CD4-positive, alpha-beta memory T cell (primary cell): Measurements from ENCODE around the gene ZDHHC23. TPM values are rescaled to one million over a fixed set of nuclear protein-coding genes. Genes with fewer than 3 reads are reported as not detected.

Experiments
- CTCF ChIA-PET: fragments of 350-600 bp; sonication (Branson Sonifier 250); formaldehyde crosslinking; loops from one replicate; lab custom pipeline; 2021; ENCODE audit warnings: inconsistent platforms; ENCODE audit not compliant: partially characterized antibody; lab: Charles Lee
- POLR2A ChIA-PET: fragments of 350-600 bp; sonication (Branson Sonifier 250); formaldehyde crosslinking; loops from one replicate; lab custom pipeline; 2021; ENCODE audit not compliant: partially characterized antibody; lab: Charles Lee
- DNase-seq, 5 donors: peaks; one replicate each; pipeline versions ENCODE4 v3.0.0 to v3.0.0-alpha.2; 2020 to 2022; ENCODE audit warnings: mixed read lengths in 1 of 5
- H3K27ac ChIP-seq: one replicate; pipeline ENCODE4 v1.7.0; 2013; ENCODE audit warnings: low read depth, low read length
- H3K27me3 ChIP-seq: 2 replicates; pipeline ENCODE4 v1.7.0; 2013; ENCODE audit warnings: mild to moderate bottlenecking, low read length, moderate library complexity; ENCODE audit not compliant: insufficient read depth
- H3K36me3 ChIP-seq: 2 replicates; pipeline ENCODE4 v1.7.0; 2013; ENCODE audit warnings: mild to moderate bottlenecking, low read length, moderate library complexity; ENCODE audit not compliant: insufficient read depth
- H3K4me1 ChIP-seq: 2 replicates; pipeline ENCODE4 v1.7.0; 2013; ENCODE audit warnings: mild to moderate bottlenecking, low read length, moderate library complexity; ENCODE audit not compliant: insufficient read depth
- H3K4me3 ChIP-seq, 2 donors: one replicate each; pipeline ENCODE4 v1.7.0; 2013; ENCODE audit warnings: low read length in 2 of 2, mild to moderate bottlenecking in 1 of 2
- H3K9me3 ChIP-seq, 2 donors: one replicate each; pipeline ENCODE4 v1.7.0; 2013; ENCODE audit warnings: low read length in 2 of 2, control low read depth in 1 of 2; ENCODE audit not compliant: control insufficient read depth in 1 of 2
- H3K27ac Mint-ChIP-seq, 7 donors: one replicate each; pipeline ENCODE4 v1.8.0; 2020 to 2021; ENCODE audit warnings: mixed read lengths in 7 of 7, mild to moderate bottlenecking in 6 of 7, inconsistent platforms in 3 of 7, moderate library complexity in 3 of 7
- H3K27me3 Mint-ChIP-seq, 2 donors: one replicate each; pipeline ENCODE4 v1.8.0; 2020 to 2021; ENCODE audit warnings: mixed read lengths in 2 of 2
- H3K36me3 Mint-ChIP-seq, 2 donors: one replicate each; pipeline ENCODE4 v1.8.0; 2020 to 2021; ENCODE audit warnings: mixed read lengths in 2 of 2, inconsistent platforms in 1 of 2, mild to moderate bottlenecking in 1 of 2
- H3K4me1 Mint-ChIP-seq, 4 donors: one replicate each; pipeline ENCODE4 v1.8.0; 2020 to 2021; ENCODE audit warnings: mixed read lengths in 4 of 4, mild to moderate bottlenecking in 1 of 4
- H3K4me3 Mint-ChIP-seq, 8 donors: one replicate each; pipeline ENCODE4 v1.8.0; 2020 to 2021; ENCODE audit warnings: mixed read lengths in 8 of 8, mild to moderate bottlenecking in 7 of 8, moderate library complexity in 6 of 8, inconsistent platforms in 3 of 8
- H3K9me3 Mint-ChIP-seq, 8 donors: one replicate each; pipeline ENCODE4 v1.8.0; 2020 to 2021; ENCODE audit warnings: mixed read lengths in 8 of 8, mild to moderate bottlenecking in 5 of 8, inconsistent platforms in 3 of 8, moderate library complexity in 1 of 8
- intact Hi-C: fragments of 100-400 bp; cut with micrococcal nuclease; formaldehyde crosslinking; loops from one replicate; pipeline ENCODE4 v1.15.1; 2023
- polyA plus RNA-seq, 2 donors: library from polyadenylated mRNA; unstranded; fragments of 300-500 nt; fragmentation: Illumina TruSeq; gene quantifications; one replicate each; pipeline ENCODE4 v1.2.3, GENCODE V29; 2021
- total RNA-seq, 2 experiments: library from RNA; stranded (reverse); gene quantifications; one replicate each; pipeline ENCODE4 v1.2.3, GENCODE V29; 2021

Gene ZDHHC23
- total and polyA plus RNA-seq, 4 experiments from 2014 or later, result 0.82 to 7.3 (median 3.1) TPM

DNA sequence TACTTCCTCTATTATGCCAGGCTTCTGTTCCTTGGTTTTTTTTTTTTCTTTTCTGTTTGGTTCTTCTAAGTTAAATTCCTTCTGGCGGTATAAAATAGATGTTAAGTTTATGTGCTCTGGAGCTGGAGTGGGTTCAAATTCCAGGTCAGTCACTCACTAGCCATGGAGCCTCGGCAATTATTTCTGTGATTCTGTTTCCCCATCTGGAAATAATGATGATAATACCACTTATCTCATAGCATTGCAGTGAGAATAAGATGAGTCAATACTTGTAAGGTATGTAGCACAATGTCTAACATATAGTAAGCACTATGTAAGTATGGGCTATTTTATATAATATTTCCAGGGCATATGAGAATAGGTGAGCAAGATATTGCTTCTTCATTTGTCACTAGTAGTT lies 33.2 kb upstream of the ZDHHC23 start:
- Histone ChIP-seq H3K4me3 (no peak overlapping the region), H3K4me1 (no peaks in the 10 kb centered on the region), H3K27me3 (no peaks in the 10 kb centered on the region), H3K27ac (no peak overlapping the region), H3K9me3 (no peaks in the 10 kb centered on the region), H3K36me3 (no peaks in the 10 kb centered on the region)
- no peaks in the 10 kb centered on the region for H3K9me3 Mint-ChIP-seq
- H3K27me3 Mint-ChIP-seq, result no peaks in the 10 kb centered on the region
- intact Hi-C loops, result no loop called here
- no peaks in the 10 kb centered on the region for H3K36me3 Mint-ChIP-seq
- peaks cover 0 to 5% (median 4%) of the 10 kb centered on the region in 4 donors for H3K4me1 Mint-ChIP-seq
- ChIA-PET CTCF (interaction anchor here (1.1 to 10.0 kb wide), 4 partner anchors 9 to 180 kb away, joined by 3 to 157 read pairs (median 22); partner anchors contain the start of gene GRAMD1C), POLR2A (no interaction called here)
- no peak for DNase-seq
- no peak overlapping the region for H3K4me3 Mint-ChIP-seq
- no peak overlapping the region for H3K27ac Mint-ChIP-seq

DNA sequence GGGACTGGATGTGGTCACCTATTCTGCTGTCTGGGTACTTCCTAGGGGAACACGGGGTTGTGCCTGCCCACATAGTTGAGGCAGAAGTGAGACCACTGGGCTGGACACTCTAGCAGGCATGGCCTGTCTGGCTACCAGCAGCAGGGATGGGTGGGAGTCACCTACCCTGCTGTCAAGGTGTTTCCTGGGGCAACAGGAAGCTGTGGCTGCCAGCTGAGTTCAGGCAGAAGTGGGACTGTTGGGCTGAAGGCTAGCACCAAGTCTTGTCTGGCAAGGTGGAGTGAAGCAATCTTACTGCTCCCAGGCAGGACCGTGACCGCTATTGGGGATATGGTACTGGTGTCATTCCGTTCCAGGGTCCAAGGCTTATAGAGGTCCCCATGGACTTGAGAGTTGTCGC lies 20.3 kb upstream of the ZDHHC23 start:
- H3K27ac ChIP-seq, result no peak overlapping the region
- Mint-ChIP-seq H3K36me3 (peaks cover 13 to 14% of the 10 kb centered on the region in 2 donors), H3K4me3 (no peak overlapping the region), H3K27me3 (peaks cover 11 to 19% of the 10 kb centered on the region in 2 donors), H3K4me1 (peaks cover 0 to 1% (median 0%) of the 10 kb centered on the region in 4 donors), H3K27ac (no peak overlapping the region), H3K9me3 (peaks cover 0 to 38% (median 25%) of the 10 kb centered on the region in 8 donors)
- no peak overlapping the region for H3K4me3 ChIP-seq
- no peaks in the 10 kb centered on the region for H3K36me3 ChIP-seq
- no peaks in the 10 kb centered on the region for H3K4me1 ChIP-seq
- DNase-seq, result no peak
- H3K9me3 ChIP-seq, result peaks cover 0 to 4% of the 10 kb centered on the region in 2 donors
- intact Hi-C loops, result no loop called here
- H3K27me3 ChIP-seq, result no peaks in the 10 kb centered on the region
- ChIA-PET POLR2A (no interaction called here), CTCF (interaction anchor here (1.1 kb wide), 1 partner anchor 191 kb away, joined by 3 read pairs; no protein-coding TSS in a partner anchor)

DNA sequence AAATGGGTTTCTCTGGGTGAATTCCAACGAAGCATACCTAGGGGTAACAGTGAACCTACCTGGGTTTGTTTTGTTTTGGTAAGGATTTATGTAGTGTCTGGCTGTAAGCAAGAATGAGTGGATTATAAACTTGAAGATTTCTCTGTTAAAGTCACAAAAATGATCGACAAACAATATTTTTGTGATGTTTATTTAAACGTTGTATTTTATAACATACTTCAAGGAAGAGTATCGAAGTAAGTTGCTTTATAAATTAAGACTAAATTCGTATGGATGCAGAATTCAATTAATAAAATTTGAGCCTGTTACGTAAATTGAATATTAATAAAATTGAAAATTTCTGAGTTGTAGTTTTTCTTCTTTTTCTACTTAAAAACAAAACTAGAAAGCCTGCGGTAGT lies 982 bp upstream of the ZDHHC23 start:
- ChIA-PET POLR2A (no interaction called here), CTCF (no interaction called here)
- H3K4me1 ChIP-seq, result peaks cover 14% of the 10 kb centered on the region
- H3K27me3 Mint-ChIP-seq, result peaks cover 3 to 5% of the 10 kb centered on the region in 2 donors
- H3K36me3 ChIP-seq, result no peaks in the 10 kb centered on the region
- no peak for DNase-seq
- H3K4me1 Mint-ChIP-seq, result peaks cover 8 to 23% (median 11%) of the 10 kb centered on the region in 4 donors
- H3K9me3 Mint-ChIP-seq, result no peaks in the 10 kb centered on the region
- H3K27ac Mint-ChIP-seq, result peak overlapping the region in 6 of 7 donors; percentile 78 to 87 (median 82)
- intact Hi-C loops, result loop anchor here (1.0 kb wide), 2 partner anchors 109 to 202 kb away; partner anchors contain the start of genes CCDC191 and QTRT2
- H3K9me3 ChIP-seq, result no peaks in the 10 kb centered on the region
- no peak overlapping the region for H3K4me3 ChIP-seq
- no peaks in the 10 kb centered on the region for H3K27me3 ChIP-seq
- H3K4me3 Mint-ChIP-seq, result peak overlapping the region; percentile 86 to 90 (median 87)
- no peak overlapping the region for H3K27ac ChIP-seq
- H3K36me3 Mint-ChIP-seq, result peaks cover 0 to 5% of the 10 kb centered on the region in 2 donors

DNA sequence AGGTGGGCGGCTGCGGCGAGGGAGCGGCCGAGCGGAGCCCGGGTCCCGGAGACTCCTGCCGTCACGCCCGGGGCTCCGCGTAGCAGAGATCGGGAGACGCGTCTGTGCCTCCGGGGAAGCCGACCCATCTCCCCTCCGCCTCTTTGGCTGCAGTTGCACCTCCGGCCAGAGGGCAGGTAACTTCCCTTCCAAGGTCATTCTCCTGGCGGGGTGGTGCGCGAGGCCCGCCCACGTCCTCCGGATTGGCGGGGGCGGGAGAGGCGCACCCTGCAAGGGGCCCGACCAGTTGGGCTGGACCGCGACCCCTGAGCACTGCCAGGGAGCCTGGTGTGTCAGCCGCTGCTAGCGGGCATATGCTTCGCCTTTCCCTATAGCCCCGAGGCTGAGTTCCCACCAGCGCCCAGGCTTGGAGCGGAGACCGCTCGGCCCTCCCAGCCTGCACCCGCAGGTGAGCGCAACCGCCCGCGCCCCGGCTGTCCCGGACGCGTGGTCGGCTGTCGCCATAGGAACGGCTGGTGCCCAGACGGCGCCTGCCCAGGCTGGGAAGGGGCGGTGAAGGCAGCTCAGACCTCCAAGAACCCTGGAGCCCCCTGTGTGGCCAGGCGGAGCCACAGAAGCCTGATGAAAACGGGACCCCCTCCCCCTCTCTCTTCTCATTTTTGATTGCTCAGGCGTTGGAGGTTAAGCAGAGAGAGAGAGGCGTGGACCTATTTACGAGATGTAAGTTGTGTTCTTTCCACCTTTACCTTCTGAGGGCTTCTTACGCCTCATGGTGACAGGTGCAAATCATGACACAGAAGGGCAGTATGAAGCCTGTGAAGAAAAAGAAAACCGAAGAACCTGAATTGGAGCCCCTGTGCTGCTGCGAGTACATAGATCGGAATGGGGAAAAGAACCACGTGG lies 453 bp downstream of the ZDHHC23 start:
- Histone ChIP-seq H3K4me1 (peaks cover 14% of the 10 kb centered on the region), H3K9me3 (no peaks in the 10 kb centered on the region), H3K4me3 (peak overlapping the region in 1 of 2 donors; percentile 66), H3K27me3 (no peaks in the 10 kb centered on the region), H3K36me3 (no peaks in the 10 kb centered on the region), H3K27ac (peak overlapping the region; percentile 19)
- H3K27me3 Mint-ChIP-seq, result peaks cover 3 to 5% of the 10 kb centered on the region in 2 donors
- H3K27ac Mint-ChIP-seq, result peak overlapping the region in 6 of 7 donors; percentile 32 to 82 (median 72)
- peak; percentile 19 to 48 (median 36) for DNase-seq
- peaks cover 4 to 5% of the 10 kb centered on the region in 2 donors for H3K36me3 Mint-ChIP-seq
- ChIA-PET CTCF (no interaction called here), POLR2A (no interaction called here)
- peaks cover 9 to 28% (median 15%) of the 10 kb centered on the region in 4 donors for H3K4me1 Mint-ChIP-seq
- H3K9me3 Mint-ChIP-seq, result no peaks in the 10 kb centered on the region
- intact Hi-C loops, result loop anchor here (1.0 kb wide), 1 partner anchor 252 kb away; the partner anchor contains the start of gene USF3
- peak overlapping the region; percentile 70 to 83 (median 77) for H3K4me3 Mint-ChIP-seq

DNA sequence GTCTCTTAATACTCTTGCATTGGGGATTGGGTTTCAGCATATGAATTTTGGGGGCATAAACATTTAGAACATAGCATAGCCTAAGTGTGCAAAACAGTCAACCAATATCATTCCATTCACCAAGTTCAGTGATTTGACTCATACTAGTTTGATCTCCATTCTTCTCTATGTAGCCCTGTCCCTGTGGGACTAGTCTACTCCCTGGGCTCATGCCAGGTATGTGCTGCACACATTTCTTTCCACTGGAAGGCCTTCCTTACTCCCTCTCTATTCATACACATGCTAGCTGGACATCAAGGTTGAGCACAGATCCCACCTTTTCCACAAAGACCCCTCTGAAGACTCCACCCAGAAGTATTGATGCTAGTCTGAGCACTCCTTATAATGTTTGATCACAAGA lies 5.1 kb downstream of the ZDHHC23 start:
- Histone ChIP-seq H3K27me3 (no peaks in the 10 kb centered on the region), H3K9me3 (no peaks in the 10 kb centered on the region), H3K4me3 (no peak overlapping the region), H3K27ac (no peak overlapping the region), H3K4me1 (peaks cover 18% of the 10 kb centered on the region), H3K36me3 (no peaks in the 10 kb centered on the region)
- Mint-ChIP-seq H3K36me3 (peaks cover 0 to 13% of the 10 kb centered on the region in 2 donors), H3K27me3 (no peaks in the 10 kb centered on the region), H3K4me1 (peaks cover 13 to 28% (median 19%) of the 10 kb centered on the region in 4 donors), H3K27ac (no peak overlapping the region), H3K9me3 (no peaks in the 10 kb centered on the region), H3K4me3 (peak overlapping the region in 1 of 8 donors; percentile 2)
- CTCF ChIA-PET, result no interaction called here
- POLR2A ChIA-PET, result no interaction called here
- no peak for DNase-seq
- intact Hi-C loops, result no loop called here

DNA sequence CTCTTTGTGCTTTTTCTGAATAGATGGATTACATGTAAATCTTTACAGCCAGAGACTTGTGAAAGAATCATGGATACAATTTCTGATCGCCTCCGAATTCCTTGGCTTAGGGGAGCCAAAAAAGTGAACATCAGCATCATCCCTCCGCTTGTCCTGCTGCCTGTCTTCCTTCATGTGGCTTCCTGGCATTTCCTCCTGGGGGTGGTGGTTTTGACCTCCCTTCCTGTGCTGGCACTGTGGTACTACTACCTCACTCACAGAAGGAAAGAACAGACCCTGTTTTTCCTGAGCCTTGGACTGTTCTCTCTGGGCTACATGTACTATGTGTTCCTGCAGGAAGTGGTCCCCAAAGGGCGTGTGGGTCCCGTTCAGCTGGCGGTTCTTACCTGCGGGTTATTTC lies 5.9 kb downstream of the ZDHHC23 start:
- H3K4me3 ChIP-seq, result no peak overlapping the region
- H3K27ac Mint-ChIP-seq, result peak overlapping the region in 2 of 7 donors; percentile 14 to 39
- intact Hi-C loops, result no loop called here
- no peaks in the 10 kb centered on the region for H3K9me3 ChIP-seq
- DNase-seq, result no peak
- peaks cover 0 to 18% of the 10 kb centered on the region in 2 donors for H3K36me3 Mint-ChIP-seq
- peaks cover 11 to 26% (median 17%) of the 10 kb centered on the region in 4 donors for H3K4me1 Mint-ChIP-seq
- CTCF ChIA-PET, result no interaction called here
- H3K27ac ChIP-seq, result no peak overlapping the region
- H3K36me3 ChIP-seq, result no peaks in the 10 kb centered on the region
- H3K27me3 Mint-ChIP-seq, result no peaks in the 10 kb centered on the region
- POLR2A ChIA-PET, result no interaction called here
- H3K4me3 Mint-ChIP-seq, result peak overlapping the region in 1 of 8 donors; percentile 2
- no peaks in the 10 kb centered on the region for H3K9me3 Mint-ChIP-seq
- no peaks in the 10 kb centered on the region for H3K27me3 ChIP-seq
- H3K4me1 ChIP-seq, result peaks cover 14% of the 10 kb centered on the region

DNA sequence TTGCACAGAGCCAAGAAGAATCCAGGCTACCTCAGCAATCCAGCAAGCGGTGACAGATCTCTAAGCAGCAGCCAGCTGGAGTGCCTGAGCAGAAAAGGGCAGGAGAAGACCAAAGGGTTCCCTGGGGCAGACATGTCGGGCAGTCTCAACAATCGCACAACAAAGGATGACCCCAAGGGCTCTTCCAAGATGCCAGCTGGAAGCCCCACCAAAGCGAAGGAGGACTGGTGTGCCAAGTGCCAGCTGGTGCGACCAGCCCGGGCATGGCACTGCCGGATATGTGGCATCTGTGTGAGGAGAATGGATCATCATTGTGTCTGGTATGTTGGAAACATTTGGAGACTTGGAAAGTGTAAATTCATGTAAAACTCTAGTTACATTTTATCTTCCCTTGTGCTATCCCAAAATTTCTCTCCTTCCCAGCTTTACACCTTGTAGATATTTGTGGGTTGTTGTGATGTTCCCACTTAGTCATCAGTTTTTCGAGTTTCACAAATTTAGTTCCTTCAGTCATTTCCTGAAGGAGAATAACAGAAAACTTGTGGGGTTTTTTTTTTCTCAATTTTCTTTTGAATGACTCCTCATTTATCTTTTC lies 6.4 kb downstream of the ZDHHC23 start:
- no peaks in the 10 kb centered on the region for H3K9me3 ChIP-seq
- H3K4me1 ChIP-seq, result peaks cover 9% of the 10 kb centered on the region
- CTCF ChIA-PET, result no interaction called here
- H3K27me3 ChIP-seq, result no peaks in the 10 kb centered on the region
- no peak overlapping the region for H3K27ac ChIP-seq
- POLR2A ChIA-PET, result no interaction called here
- DNase-seq, result no peak
- H3K36me3 ChIP-seq, result no peaks in the 10 kb centered on the region
- Mint-ChIP-seq H3K27ac (peak overlapping the region in 1 of 7 donors; percentile 14), H3K4me1 (peaks cover 8 to 20% (median 12%) of the 10 kb centered on the region in 4 donors), H3K9me3 (no peaks in the 10 kb centered on the region), H3K36me3 (peaks cover 1 to 22% of the 10 kb centered on the region in 2 donors), H3K4me3 (no peak overlapping the region), H3K27me3 (no peaks in the 10 kb centered on the region)
- intact Hi-C loops, result no loop called here
- no peak overlapping the region for H3K4me3 ChIP-seq
